Right lobe of liver (tissue), 6 donors: ENCODE results near the gene AOAH. TPM values are rescaled to one million over a fixed set of nuclear protein-coding genes. Genes with fewer than 3 reads are reported as not detected.
"Not testable (repeated sequence)": the region's sequence is repeated elsewhere in the genome, so short reads cannot be mapped to it uniquely, and the experiment has no call there.

ENCODE experiments used
- ATAC-seq, 4 donors: fragments of 200-7000 bp; cut with Tn5 transposase; one replicate each; pipeline ENCODE4 v1.9.1; 2020; ENCODE audit warnings: mild to moderate bottlenecking in 4 of 4, moderate library complexity in 4 of 4
- DNase-seq, 3 donors: peaks; one replicate each; pipeline ENCODE4 v3.0.0-alpha.2; 2020
- H3K27ac ChIP-seq, 3 donors: fragments of 200-600 bp; one replicate each; pipeline ENCODE4 v1.8.0; 2022
- H3K27me3 ChIP-seq, 2 donors: fragments of 200-600 bp; one replicate each; pipeline ENCODE4 v1.8.0; 2022
- H3K36me3 ChIP-seq, 4 donors: fragments of 200-600 bp; sonication (generic) in 1 of 4; one replicate each; pipeline versions ENCODE4 v1.5.1 to v1.8.0; 2017 to 2022; ENCODE audit warnings: control low read depth in 1 of 4
- H3K4me1 ChIP-seq, 4 donors: fragments of 200-600 bp; sonication (generic) in 1 of 4; one replicate each; pipeline versions ENCODE4 v1.5.1 to v1.8.0; 2017 to 2022; ENCODE audit warnings: control low read depth in 1 of 4
- H3K4me3 ChIP-seq, 3 donors: fragments of 200-600 bp; one replicate each; pipeline ENCODE4 v1.8.0; 2022
- H3K9me3 ChIP-seq, 4 donors: fragments of 200-600 bp; sonication (generic) in 1 of 4; one replicate each; pipeline versions ENCODE4 v1.5.1 to v1.8.0; 2017 to 2022; ENCODE audit warnings: control low read depth in 1 of 4
- POLR2A ChIP-seq: fragments of 450-650 bp; IDR thresholded peaks from one replicate; pipeline ENCODE4 v1.6.1; 2017; ENCODE audit warnings: antibody characterized with exemption, mild to moderate bottlenecking
- WGBS: methylation state at CpG from one replicate; pipeline ENCODE4 v1.1.6; 2018; ENCODE audit warnings: low coverage, low lambda C conversion rate; ENCODE audit not compliant: insufficient coverage; ENCODE audit errors: missing lambda C conversion rate; 5-methylcytosine and 5-hydroxymethylcytosine counted together
- intact Hi-C, 2 donors: fragments of 100-400 bp; cut with DNase I; formaldehyde crosslinking; loops; one replicate each; pipeline versions ENCODE4 v1.11.2 to v1.14.1; 2022
- total RNA-seq, 6 experiments: library from RNA; depleted of rRNA in 2 of 6; stranded (reverse); fragments of >200 nt in 2 of 6; fragmentation: NEBNext Ultra II Directional in 3 of 6; extraction: Animal tissue kit (Norgen Biotek cat#: 25700) in 3 of 6; gene quantifications; one replicate each; pipeline versions ENCODE4 v1.1.0 to v1.2.4, GENCODE V29; 2016 to 2023
- TF ChIP-seq, protein P1 (sequence below), 4 donors: fragments of 200-600 bp in 3 of 4; fragments of 450-650 bp in 1 of 4; IDR thresholded peaks; one replicate each; pipeline versions ENCODE4 v1.5.1 to v1.8.0; 2016 to 2022; ENCODE audit warnings: antibody characterized with exemption in 4 of 4, mild to moderate bottlenecking in 2 of 4
- donor health status: DM: no; HTN: yes; CAD: no.
- donor health status: DM: no; HTN: no; CAD: no.
- donor health status: DM: no; HTN: no; CAD: no.
- donor health status: DM: no; HTN: yes; CAD: no.
- donor health status: DM: no; HTN: yes; CAD: no.

Gene AOAH
- total RNA-seq, 6 experiments from 2014 or later = 2.9 to 11.3 (median 6.4) TPM

DNA sequence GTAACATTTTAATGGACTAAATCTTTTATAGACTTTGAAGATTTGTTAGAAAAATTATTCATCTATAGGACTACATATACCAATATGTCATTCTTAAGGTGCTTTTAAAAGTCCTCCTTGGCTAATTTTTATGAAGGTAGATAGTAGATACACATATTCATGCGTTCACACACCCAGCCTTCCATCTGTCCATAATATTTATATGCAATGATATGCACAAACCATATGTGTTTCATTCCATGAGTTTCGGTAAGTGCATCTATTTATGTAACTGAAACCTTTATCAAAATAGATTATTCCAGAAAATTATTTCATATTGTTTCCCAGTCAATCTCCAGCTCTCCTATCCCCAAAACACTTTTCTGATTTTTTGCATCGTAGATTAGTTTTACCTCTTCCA, 233.0 kb downstream of the AOAH start:
- no peak for DNase-seq
- Histone ChIP-seq H3K9me3 (no peaks in the 10 kb centered on the region), H3K27ac (no peak overlapping the region), H3K27me3 (peaks cover 0 to 4% of the 10 kb centered on the region in 2 donors), H3K4me1 (no peaks in the 10 kb centered on the region), H3K4me3 (no peak overlapping the region), H3K36me3 (no peaks in the 10 kb centered on the region)
- 69% methylated on average over 3 of the region's 3 CpGs for WGBS
- TF ChIP-seq POLR2A = no peak
- TF ChIP-seq, protein P1, sequence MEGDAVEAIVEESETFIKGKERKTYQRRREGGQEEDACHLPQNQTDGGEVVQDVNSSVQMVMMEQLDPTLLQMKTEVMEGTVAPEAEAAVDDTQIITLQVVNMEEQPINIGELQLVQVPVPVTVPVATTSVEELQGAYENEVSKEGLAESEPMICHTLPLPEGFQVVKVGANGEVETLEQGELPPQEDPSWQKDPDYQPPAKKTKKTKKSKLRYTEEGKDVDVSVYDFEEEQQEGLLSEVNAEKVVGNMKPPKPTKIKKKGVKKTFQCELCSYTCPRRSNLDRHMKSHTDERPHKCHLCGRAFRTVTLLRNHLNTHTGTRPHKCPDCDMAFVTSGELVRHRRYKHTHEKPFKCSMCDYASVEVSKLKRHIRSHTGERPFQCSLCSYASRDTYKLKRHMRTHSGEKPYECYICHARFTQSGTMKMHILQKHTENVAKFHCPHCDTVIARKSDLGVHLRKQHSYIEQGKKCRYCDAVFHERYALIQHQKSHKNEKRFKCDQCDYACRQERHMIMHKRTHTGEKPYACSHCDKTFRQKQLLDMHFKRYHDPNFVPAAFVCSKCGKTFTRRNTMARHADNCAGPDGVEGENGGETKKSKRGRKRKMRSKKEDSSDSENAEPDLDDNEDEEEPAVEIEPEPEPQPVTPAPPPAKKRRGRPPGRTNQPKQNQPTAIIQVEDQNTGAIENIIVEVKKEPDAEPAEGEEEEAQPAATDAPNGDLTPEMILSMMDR (IDR thresholded peaks at IDR 0.05) = no peak
- intact Hi-C loops = no loop called here
- ATAC-seq = no peak

DNA sequence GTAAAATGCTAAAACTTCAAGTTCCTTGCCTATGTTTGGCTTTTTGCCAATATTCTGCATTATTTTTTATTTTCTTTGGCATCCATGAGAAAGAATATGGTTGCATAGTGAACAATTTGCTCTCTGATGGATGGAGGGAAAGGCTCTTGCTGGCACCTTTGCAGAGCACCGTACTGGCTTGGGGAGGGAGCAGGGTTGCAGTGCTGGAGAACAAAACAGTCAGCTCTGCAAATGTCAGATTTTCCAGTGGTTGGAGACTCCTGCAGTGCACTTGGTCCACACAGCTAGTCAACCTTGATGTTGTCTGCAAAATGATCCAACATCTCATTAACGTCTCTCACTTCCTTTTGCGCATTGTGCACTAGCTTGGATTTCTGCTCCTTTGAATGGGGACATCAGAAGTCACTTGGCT, 233.9 kb downstream of the AOAH start:
- TF ChIP-seq POLR2A = no peak
- TF ChIP-seq, protein P1 (IDR thresholded peaks at IDR 0.05) = no peak
- 79% methylated on average over 3 of the region's 3 CpGs for WGBS
- ATAC-seq (no peak), DNase-seq (no peak)
- Histone ChIP-seq H3K4me3 (no peak overlapping the region), H3K4me1 (no peaks in the 10 kb centered on the region), H3K27ac (no peak overlapping the region), H3K9me3 (no peaks in the 10 kb centered on the region), H3K36me3 (no peaks in the 10 kb centered on the region), H3K27me3 (peaks cover 0 to 4% of the 10 kb centered on the region in 2 donors)
- intact Hi-C loops = no loop called here

DNA sequence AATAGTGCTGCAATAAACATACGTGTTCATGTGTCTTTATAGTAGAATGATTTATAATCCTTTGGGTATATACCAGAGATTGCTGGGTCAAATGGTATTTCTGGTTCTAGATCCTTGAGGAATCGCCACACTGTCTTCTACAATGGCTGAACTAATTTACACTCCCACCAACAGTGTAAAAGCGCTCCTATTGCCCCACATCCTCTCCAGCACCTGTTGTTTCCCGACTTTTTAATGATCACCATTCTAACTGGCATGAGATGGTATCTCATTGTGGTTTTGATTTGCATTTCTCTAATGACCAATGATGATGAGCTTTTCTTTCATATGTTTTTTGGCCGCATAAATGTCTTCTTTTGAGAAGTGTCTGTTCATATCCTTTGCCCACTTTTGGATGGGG, 235.6 kb downstream of the AOAH start:
- intact Hi-C loops = loop anchor here (10.0 kb wide), 2 partner anchors 176 to 186 kb away; no protein-coding TSS in a partner anchor
- ATAC-seq = not testable (repeated sequence)

DNA sequence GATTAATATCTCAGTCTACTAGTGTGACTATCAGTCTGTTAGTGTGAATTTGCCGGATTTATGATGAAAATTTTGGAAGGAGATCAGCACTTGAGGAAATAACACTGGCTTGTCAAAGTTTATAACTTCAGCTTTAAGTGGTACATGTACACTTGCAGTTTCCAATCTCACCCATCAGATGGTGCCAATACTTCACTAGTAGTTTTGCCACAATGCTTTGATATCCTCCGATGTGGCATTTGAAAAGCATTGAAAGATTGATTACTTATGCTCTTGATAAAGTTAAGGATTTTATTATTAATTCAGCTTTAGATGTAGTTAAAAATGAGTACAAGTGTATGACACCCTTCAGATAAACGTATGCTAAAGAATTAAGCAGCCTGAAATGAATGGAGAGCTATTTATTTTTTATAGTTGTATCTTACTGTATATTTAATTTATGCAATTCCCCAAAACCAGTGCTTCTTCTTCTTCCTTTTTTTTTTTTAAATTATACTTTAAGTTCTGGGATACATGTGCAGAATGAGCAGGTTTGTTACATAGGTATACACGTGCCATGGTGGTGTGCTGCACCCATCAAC, 236.4 kb downstream of the AOAH start:
- WGBS = 21% methylated on average over 4 of the region's 4 CpGs
- TF ChIP-seq, protein P1 (IDR thresholded peaks at IDR 0.05) = peak; percentile 74 to 92 (median 78)
- TF ChIP-seq POLR2A = no peak
- no peaks in the 10 kb centered on the region for H3K9me3 ChIP-seq
- DNase-seq (no peak), ATAC-seq (peak; percentile 85 to 94 (median 89))
- no peaks in the 10 kb centered on the region for H3K36me3 ChIP-seq
- H3K27me3 ChIP-seq = peaks cover 0 to 4% of the 10 kb centered on the region in 2 donors
- no peak overlapping the region for H3K4me3 ChIP-seq
- intact Hi-C loops = loop anchor here (10.0 kb wide), 2 partner anchors 177 to 187 kb away; no protein-coding TSS in a partner anchor
- no peaks in the 10 kb centered on the region for H3K4me1 ChIP-seq
- H3K27ac ChIP-seq = no peak overlapping the region

More for the DNA sequence above, 235.6 kb downstream of the AOAH start:
- H3K4me1 ChIP-seq, H3K9me3 ChIP-seq, H3K4me3 ChIP-seq, H3K36me3 ChIP-seq, H3K27me3 ChIP-seq, DNase-seq, H3K27ac ChIP-seq: not testable (repeated sequence)
- WGBS = 91% methylated on average over 5 of the region's 5 CpGs

DNA sequence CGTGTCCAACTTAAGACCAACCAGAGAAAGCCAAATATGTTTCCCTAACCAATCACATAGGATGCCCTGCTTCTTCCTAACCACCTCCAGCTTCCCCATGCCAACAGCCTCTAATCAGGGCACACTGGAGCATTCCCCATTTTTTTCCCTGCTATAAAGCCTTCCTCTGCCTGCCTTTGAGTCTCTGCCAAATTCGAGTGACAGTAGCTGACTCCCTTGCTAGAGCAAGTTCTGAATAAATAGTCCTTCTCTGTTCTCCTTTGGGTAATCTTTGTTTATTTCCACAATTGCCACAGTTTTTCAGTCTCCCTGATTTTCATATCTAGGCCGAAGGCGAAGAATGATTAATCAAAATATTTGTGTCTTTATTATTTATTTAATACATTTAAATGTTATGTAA, 238.0 kb downstream of the AOAH start:
- Histone ChIP-seq H3K4me3 (no peak overlapping the region), H3K4me1 (no peaks in the 10 kb centered on the region), H3K27me3 (peaks cover 0 to under 1% of the 10 kb centered on the region in 2 donors), H3K27ac (no peak overlapping the region), H3K36me3 (no peaks in the 10 kb centered on the region), H3K9me3 (no peaks in the 10 kb centered on the region)
- WGBS = 64% methylated on average over 4 of the region's 4 CpGs
- peak in 2 of 4 donors; percentile 20 to 29 for ATAC-seq
- intact Hi-C loops = loop anchor here (10.0 kb wide), 2 partner anchors 178 to 188 kb away; no protein-coding TSS in a partner anchor
- DNase-seq = no peak
- TF ChIP-seq POLR2A = no peak
- TF ChIP-seq, protein P1 (IDR thresholded peaks at IDR 0.05) = no peak
